Measurements from ENCODE around the gene SEC31B.

Gene SEC31B

DNA sequence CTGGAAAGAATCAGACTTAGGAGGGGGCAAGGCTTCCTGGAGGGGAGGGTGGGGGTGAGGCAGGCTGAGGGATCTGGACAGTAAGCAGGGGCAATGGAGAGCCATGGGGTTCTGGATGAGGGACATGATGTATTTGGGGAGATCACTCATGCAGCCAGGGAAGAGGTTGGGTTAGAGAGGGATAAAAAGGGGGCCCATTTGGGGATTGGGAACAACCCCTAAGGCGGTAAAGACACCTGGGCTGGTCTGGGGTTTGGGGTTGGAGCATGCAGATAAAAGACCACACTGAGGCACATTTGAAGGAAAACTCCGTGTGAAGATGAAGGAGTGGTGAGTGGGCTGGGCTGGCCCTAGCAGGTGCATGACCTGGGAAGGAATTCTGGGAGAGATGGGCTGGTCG is 46.9 kb upstream of the SEC31B start:
- Histone ChIP-seq H3K27me3 (ENCODE audit: control insufficient read depth in 1 of 2, insufficient read depth in 1 of 2, low read length in 2 of 2) (peaks cover 76 to 96% of the 10 kb centered on the region in 2 experiments), H2AFZ (ENCODE audit: low read depth, low read length) (no peak overlapping the region), H3K14ac (ENCODE audit: low read length in 2 of 2) (no peak overlapping the region), H3K4me3 (ENCODE audit: insufficient read depth in 1 of 2, low read depth in 1 of 2, low read length in 2 of 2) (no peak overlapping the region), H3K9me3 (ENCODE audit: control insufficient read depth, low read length) (no peaks in the 10 kb centered on the region), H3K36me3 (ENCODE audit: control insufficient read depth in 1 of 2, insufficient read depth in 2 of 2, low read depth in 1 of 2, low read length in 2 of 2) (peaks cover 0 to under 1% of the 10 kb centered on the region in 2 experiments), H3K9ac (ENCODE audit: low read length) (no peak overlapping the region), H4K8ac (ENCODE audit: low read length) (no peak overlapping the region), H2BK12ac (ENCODE audit: low read length in 2 of 2) (no peak overlapping the region), H3K4me1 (ENCODE audit: control insufficient read depth, insufficient read depth, low read depth, low read length) (peaks cover 12% of the 10 kb centered on the region), H3K4me2 (ENCODE audit: low read length, poor library complexity, severe bottlenecking) (no peak overlapping the region), H4K91ac (ENCODE audit: low read length) (no peak overlapping the region), H2BK5ac (ENCODE audit: low read depth, low read length, poor library complexity, severe bottlenecking) (no peak overlapping the region), H3K18ac (ENCODE audit: low read depth in 1 of 2, low read length in 2 of 2) (no peak overlapping the region), H3K23ac (ENCODE audit: low read length in 2 of 2) (no peak overlapping the region), H3K4ac (ENCODE audit: low read depth in 1 of 2, low read length in 2 of 2) (no peak overlapping the region), H2BK15ac (ENCODE audit: low read depth, poor library complexity, severe bottlenecking) (peak overlapping the region; percentile 18), H3K79me1 (replicated peaks; ENCODE audit: low read length, poor library complexity, severe bottlenecking) (no peaks in the 10 kb centered on the region), H3K27ac (ENCODE audit: low read length, poor library complexity, severe bottlenecking) (no peak overlapping the region), H2BK120ac (ENCODE audit: low read depth, low read length) (no peak overlapping the region), H2AK5ac (ENCODE audit: low read length, severe bottlenecking) (no peak overlapping the region)
- DNase-seq = no peak
- 74% methylated on average over 3 of the region's 3 CpGs for WGBS

DNA sequence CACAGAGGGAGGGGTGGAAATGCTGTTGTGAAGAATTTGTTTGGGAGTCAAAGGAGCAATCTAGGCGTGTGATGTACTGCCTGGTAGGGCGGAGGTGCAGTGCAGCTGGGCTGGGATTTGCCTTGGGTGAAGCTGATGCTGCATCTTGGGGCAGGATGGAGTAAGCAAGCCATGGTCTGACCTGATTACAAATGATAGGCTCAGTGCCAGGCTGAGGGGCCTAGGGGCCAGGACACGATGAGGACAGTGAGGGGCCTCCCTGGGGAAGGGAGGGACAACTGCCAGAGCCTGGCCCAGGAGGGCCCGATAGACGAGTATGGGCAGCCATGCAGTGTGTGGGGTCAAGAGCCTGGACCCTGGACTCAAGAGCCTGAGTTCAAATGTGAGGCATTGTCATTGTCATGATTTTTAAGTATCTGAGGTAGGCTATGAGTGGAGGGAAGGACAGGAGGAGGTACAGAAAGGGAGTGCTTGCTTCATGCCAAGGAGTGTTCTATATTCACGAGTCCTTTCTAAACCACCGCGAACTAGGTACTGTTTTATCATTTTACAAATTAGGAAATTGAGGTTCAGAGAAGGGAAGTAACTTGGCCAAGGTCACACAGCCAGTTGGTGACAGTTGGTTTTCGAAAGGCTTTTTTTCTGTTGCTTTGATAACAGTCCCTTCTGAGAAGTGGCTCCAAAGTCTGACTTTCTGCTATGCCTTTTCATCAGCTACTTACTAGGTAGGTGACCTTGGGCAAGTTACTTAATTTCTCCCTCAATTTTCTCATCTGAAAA is 45.7 kb upstream of the SEC31B start:
- H4K8ac ChIP-seq (ENCODE audit: low read length) = no peak overlapping the region
- H2BK5ac ChIP-seq (ENCODE audit: low read depth, low read length, poor library complexity, severe bottlenecking) = no peak overlapping the region
- no peak overlapping the region for H3K18ac ChIP-seq (ENCODE audit: low read depth in 1 of 2, low read length in 2 of 2)
- H3K4me1 ChIP-seq (ENCODE audit: control insufficient read depth, insufficient read depth, low read depth, low read length) = peaks cover 12% of the 10 kb centered on the region
- H3K14ac ChIP-seq (ENCODE audit: low read length in 2 of 2) = no peak overlapping the region
- no peak overlapping the region for H3K4me3 ChIP-seq (ENCODE audit: insufficient read depth in 1 of 2, low read depth in 1 of 2, low read length in 2 of 2)
- no peaks in the 10 kb centered on the region for H3K9me3 ChIP-seq (ENCODE audit: control insufficient read depth, low read length)
- peaks cover 2 to 3% of the 10 kb centered on the region in 2 experiments for H3K36me3 ChIP-seq (ENCODE audit: control insufficient read depth in 1 of 2, insufficient read depth in 2 of 2, low read depth in 1 of 2, low read length in 2 of 2)
- no peak for DNase-seq
- no peak overlapping the region for H2BK120ac ChIP-seq (ENCODE audit: low read depth, low read length)
- no peak overlapping the region for H3K4me2 ChIP-seq (ENCODE audit: low read length, poor library complexity, severe bottlenecking)
- no peaks in the 10 kb centered on the region for H3K79me1 ChIP-seq (replicated peaks; ENCODE audit: low read length, poor library complexity, severe bottlenecking)
- no peak overlapping the region for H2AK5ac ChIP-seq (ENCODE audit: low read length, severe bottlenecking)
- H2BK12ac ChIP-seq (ENCODE audit: low read length in 2 of 2) = no peak overlapping the region
- WGBS = 89% methylated on average over 9 of the region's 9 CpGs
- H3K4ac ChIP-seq (ENCODE audit: low read depth in 1 of 2, low read length in 2 of 2) = no peak overlapping the region
- no peak overlapping the region for H4K91ac ChIP-seq (ENCODE audit: low read length)
- no peak overlapping the region for H2BK15ac ChIP-seq (ENCODE audit: low read depth, poor library complexity, severe bottlenecking)
- no peak overlapping the region for H3K9ac ChIP-seq (ENCODE audit: low read length)
- no peak overlapping the region for H3K23ac ChIP-seq (ENCODE audit: low read length in 2 of 2)
- H3K27ac ChIP-seq (ENCODE audit: low read length, poor library complexity, severe bottlenecking) = no peak overlapping the region
- H3K27me3 ChIP-seq (ENCODE audit: control insufficient read depth in 1 of 2, insufficient read depth in 1 of 2, low read length in 2 of 2) = peaks cover 68 to 91% of the 10 kb centered on the region in 2 experiments
- no peak overlapping the region for H2AFZ ChIP-seq (ENCODE audit: low read depth, low read length)

DNA sequence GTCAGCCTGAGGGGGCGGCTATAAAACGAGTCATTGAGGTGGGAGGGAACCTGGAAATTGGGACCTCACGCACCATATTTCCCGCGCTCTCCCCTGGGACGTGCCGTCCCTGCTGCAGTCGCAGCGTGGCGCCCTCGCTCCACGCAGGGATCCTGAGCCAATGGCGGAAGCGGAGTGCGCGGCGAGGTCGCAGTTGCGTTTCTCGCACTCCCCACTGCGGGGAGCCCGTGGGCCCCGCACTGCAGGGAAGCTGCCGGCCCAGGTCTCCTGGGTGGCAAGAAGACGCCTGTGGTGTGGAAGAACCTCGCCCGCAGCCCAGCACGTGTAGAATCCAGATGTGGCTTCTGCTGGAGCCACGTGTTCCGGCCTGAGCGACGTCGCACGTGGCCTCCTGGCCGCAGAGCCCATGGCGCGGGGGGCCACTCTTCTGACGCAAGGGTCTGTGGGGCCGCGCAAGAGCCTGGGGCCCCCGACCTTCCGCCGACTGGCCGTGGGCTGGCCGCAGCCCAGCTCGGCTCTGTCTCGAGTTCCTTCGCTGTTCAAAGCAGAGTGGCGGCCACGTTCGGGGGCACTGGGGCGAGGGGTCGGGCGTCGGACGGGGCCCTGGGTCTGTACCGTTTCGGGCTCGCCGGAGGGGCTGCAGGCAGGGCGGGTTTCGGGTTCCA is 42.5 kb upstream of the SEC31B start:
- WGBS = 50% methylated on average over 62 of the region's 62 CpGs
- Histone ChIP-seq H3K4ac (ENCODE audit: low read depth in 1 of 2, low read length in 2 of 2) (no peak overlapping the region), H3K23ac (ENCODE audit: low read length in 2 of 2) (no peak overlapping the region), H3K9me3 (ENCODE audit: control insufficient read depth, low read length) (no peaks in the 10 kb centered on the region), H2BK120ac (ENCODE audit: low read depth, low read length) (no peak overlapping the region), H2AK5ac (ENCODE audit: low read length, severe bottlenecking) (no peak overlapping the region), H3K4me3 (ENCODE audit: insufficient read depth in 1 of 2, low read depth in 1 of 2, low read length in 2 of 2) (peak overlapping the region in 1 of 2 experiments; percentile 33), H2BK12ac (ENCODE audit: low read length in 2 of 2) (no peak overlapping the region), H2BK5ac (ENCODE audit: low read depth, low read length, poor library complexity, severe bottlenecking) (no peak overlapping the region), H3K4me2 (ENCODE audit: low read length, poor library complexity, severe bottlenecking) (no peak overlapping the region), H4K91ac (ENCODE audit: low read length) (no peak overlapping the region), H4K8ac (ENCODE audit: low read length) (no peak overlapping the region), H3K36me3 (ENCODE audit: control insufficient read depth in 1 of 2, insufficient read depth in 2 of 2, low read depth in 1 of 2, low read length in 2 of 2) (peaks cover 12 to 17% of the 10 kb centered on the region in 2 experiments), H3K4me1 (ENCODE audit: control insufficient read depth, insufficient read depth, low read depth, low read length) (peaks cover 9% of the 10 kb centered on the region), H2AFZ (ENCODE audit: low read depth, low read length) (no peak overlapping the region), H2BK15ac (ENCODE audit: low read depth, poor library complexity, severe bottlenecking) (no peak overlapping the region), H3K18ac (ENCODE audit: low read depth in 1 of 2, low read length in 2 of 2) (no peak overlapping the region), H3K27me3 (ENCODE audit: control insufficient read depth in 1 of 2, insufficient read depth in 1 of 2, low read length in 2 of 2) (peaks cover 36 to 58% of the 10 kb centered on the region in 2 experiments), H3K27ac (ENCODE audit: low read length, poor library complexity, severe bottlenecking) (no peak overlapping the region), H3K9ac (ENCODE audit: low read length) (peak overlapping the region; percentile 7), H3K79me1 (replicated peaks; ENCODE audit: low read length, poor library complexity, severe bottlenecking) (no peaks in the 10 kb centered on the region), H3K14ac (ENCODE audit: low read length in 2 of 2) (no peak overlapping the region)
- DNase-seq = peak; percentile 49

DNA sequence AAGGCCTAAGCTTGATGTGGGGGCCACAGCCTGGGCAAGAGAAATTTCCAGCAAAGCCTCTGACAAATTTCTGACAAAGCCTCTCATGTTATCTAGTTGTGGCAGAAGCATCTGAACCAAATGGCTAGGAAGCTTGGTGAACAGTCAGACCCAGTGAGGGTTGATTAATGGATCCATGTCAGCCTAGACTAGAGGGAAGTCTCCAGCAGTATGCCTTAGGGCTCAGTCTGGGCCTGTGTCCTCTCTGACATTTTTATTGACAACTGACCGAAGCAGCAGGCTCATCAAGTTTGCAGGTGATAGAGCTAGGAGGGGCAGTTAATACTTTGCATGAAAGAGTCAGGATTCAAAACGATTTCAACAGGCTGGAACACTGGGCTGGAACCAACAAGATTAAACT is 41.3 kb upstream of the SEC31B start:
- no peak for DNase-seq
- no peak overlapping the region for H3K4me2 ChIP-seq (ENCODE audit: low read length, poor library complexity, severe bottlenecking)
- H3K27ac ChIP-seq (ENCODE audit: low read length, poor library complexity, severe bottlenecking) = no peak overlapping the region
- no peak overlapping the region for H4K8ac ChIP-seq (ENCODE audit: low read length)
- H3K23ac ChIP-seq (ENCODE audit: low read length in 2 of 2) = no peak overlapping the region
- H3K9ac ChIP-seq (ENCODE audit: low read length) = no peak overlapping the region
- H2BK12ac ChIP-seq (ENCODE audit: low read length in 2 of 2) = peak overlapping the region in 1 of 2 experiments; percentile 11
- WGBS = 79% methylated on average over 2 of the region's 2 CpGs
- peaks cover 9% of the 10 kb centered on the region for H3K4me1 ChIP-seq (ENCODE audit: control insufficient read depth, insufficient read depth, low read depth, low read length)
- H3K14ac ChIP-seq (ENCODE audit: low read length in 2 of 2) = no peak overlapping the region
- no peak overlapping the region for H4K91ac ChIP-seq (ENCODE audit: low read length)
- H3K4me3 ChIP-seq (ENCODE audit: insufficient read depth in 1 of 2, low read depth in 1 of 2, low read length in 2 of 2) = no peak overlapping the region
- no peak overlapping the region for H2BK120ac ChIP-seq (ENCODE audit: low read depth, low read length)
- H2BK15ac ChIP-seq (ENCODE audit: low read depth, poor library complexity, severe bottlenecking) = no peak overlapping the region
- no peak overlapping the region for H2AFZ ChIP-seq (ENCODE audit: low read depth, low read length)
- H3K79me1 ChIP-seq (replicated peaks; ENCODE audit: low read length, poor library complexity, severe bottlenecking) = no peaks in the 10 kb centered on the region
- peaks cover 17 to 28% of the 10 kb centered on the region in 2 experiments for H3K36me3 ChIP-seq (ENCODE audit: control insufficient read depth in 1 of 2, insufficient read depth in 2 of 2, low read depth in 1 of 2, low read length in 2 of 2)
- peaks cover 24 to 47% of the 10 kb centered on the region in 2 experiments for H3K27me3 ChIP-seq (ENCODE audit: control insufficient read depth in 1 of 2, insufficient read depth in 1 of 2, low read length in 2 of 2)
- H2AK5ac ChIP-seq (ENCODE audit: low read length, severe bottlenecking) = no peak overlapping the region
- no peak overlapping the region for H3K4ac ChIP-seq (ENCODE audit: low read depth in 1 of 2, low read length in 2 of 2)
- H3K9me3 ChIP-seq (ENCODE audit: control insufficient read depth, low read length) = no peaks in the 10 kb centered on the region
- no peak overlapping the region for H2BK5ac ChIP-seq (ENCODE audit: low read depth, low read length, poor library complexity, severe bottlenecking)
- no peak overlapping the region for H3K18ac ChIP-seq (ENCODE audit: low read depth in 1 of 2, low read length in 2 of 2)

Data from mesenchymal stem cell (in vitro differentiated cells and primary cell).